ENCODE measurements around the gene AFG3L2.
"Not testable (repeated sequence)": the region's sequence is repeated elsewhere in the genome, so short reads cannot be mapped to it uniquely, and the experiment has no call there.

AFG3L2 gene

DNA sequence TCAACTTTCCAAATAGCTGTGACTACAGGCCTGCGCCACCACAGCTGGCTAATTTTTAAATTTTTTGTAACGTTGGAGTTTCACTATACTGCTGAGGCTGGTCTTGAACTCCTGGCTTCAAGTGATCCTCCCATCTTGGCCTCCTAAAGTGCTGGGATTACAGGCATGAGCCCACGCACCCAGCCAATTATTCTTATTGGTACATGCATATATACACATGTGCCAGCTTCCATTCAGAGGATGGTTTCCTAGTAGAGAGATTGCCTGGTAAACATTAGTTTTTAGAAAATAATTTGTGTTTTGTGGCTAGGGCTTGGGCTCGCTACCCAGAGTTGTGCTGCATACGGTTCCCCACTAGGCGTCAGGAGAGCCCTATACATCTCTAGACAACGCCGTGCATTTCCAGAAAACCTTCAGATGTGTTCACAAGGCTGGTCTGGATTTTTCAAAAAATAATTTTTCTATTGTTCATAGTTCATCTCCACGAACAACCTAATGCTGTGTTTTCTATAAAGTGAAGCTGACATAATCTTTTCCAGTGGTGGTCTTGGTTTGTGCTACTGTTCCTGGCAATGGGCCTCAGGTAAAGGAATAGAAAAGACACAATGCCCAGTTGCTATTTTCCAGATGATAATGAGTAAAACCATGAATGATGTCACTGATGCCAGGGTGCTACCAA is 14.6 kb upstream of the AFG3L2 start:
- TF ChIP-seq, protein P1, sequence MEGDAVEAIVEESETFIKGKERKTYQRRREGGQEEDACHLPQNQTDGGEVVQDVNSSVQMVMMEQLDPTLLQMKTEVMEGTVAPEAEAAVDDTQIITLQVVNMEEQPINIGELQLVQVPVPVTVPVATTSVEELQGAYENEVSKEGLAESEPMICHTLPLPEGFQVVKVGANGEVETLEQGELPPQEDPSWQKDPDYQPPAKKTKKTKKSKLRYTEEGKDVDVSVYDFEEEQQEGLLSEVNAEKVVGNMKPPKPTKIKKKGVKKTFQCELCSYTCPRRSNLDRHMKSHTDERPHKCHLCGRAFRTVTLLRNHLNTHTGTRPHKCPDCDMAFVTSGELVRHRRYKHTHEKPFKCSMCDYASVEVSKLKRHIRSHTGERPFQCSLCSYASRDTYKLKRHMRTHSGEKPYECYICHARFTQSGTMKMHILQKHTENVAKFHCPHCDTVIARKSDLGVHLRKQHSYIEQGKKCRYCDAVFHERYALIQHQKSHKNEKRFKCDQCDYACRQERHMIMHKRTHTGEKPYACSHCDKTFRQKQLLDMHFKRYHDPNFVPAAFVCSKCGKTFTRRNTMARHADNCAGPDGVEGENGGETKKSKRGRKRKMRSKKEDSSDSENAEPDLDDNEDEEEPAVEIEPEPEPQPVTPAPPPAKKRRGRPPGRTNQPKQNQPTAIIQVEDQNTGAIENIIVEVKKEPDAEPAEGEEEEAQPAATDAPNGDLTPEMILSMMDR (IDR thresholded peaks at IDR 0.05; ENCODE audit: control insufficient read depth, insufficient read depth, low read depth, low read length, missing control alignments): peak; percentile 93
- no peak for DNase-seq (ENCODE audit: low read depth)
- no peak overlapping the region for H3K4me3 ChIP-seq (ENCODE audit: control insufficient read depth, low read depth, low read length)

DNA sequence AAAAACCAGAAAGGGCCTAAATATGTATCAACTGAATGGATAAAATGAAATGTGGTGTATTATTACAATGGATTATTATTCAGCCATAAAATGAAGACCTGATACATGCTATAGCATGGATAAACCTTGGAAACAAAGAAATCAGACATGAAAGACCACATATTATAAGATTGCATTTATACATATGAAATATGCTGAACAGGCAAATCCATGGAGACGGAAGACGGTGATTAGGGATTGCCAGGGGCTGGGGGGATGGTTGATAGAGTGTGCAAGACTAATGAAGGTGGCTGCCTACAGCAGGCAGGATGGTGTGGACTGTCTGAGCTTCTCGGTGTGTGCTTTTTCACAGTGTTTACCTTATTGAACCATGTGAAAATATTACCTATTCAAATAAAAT is 11.4 kb upstream of the AFG3L2 start:
- no peak overlapping the region for H3K4me3 ChIP-seq (ENCODE audit: control insufficient read depth, low read depth, low read length)
- no peak for DNase-seq (ENCODE audit: low read depth)
- TF ChIP-seq, protein P1 (IDR thresholded peaks at IDR 0.05; ENCODE audit: control insufficient read depth, insufficient read depth, low read depth, low read length, missing control alignments): no peak

DNA sequence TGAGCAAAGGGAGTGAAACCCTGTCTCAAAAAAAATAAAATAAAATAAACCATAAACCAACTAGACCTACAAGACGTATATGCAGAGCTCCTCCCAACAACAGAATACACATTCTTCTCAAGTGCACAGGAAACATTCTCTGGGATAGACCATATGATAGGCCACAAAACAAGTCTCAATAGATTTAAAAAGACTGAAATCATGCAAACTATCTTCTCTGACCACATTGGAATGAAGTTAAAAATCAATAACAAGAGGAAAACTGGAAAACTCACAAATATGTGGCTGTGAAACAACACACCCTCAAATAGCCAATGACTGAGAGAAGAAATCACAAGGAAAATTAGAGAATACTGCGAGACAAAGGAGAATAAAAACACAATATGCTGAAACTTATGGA is 7.2 kb upstream of the AFG3L2 start:
- DNase-seq (ENCODE audit: low read depth): no peak
- H3K4me3 ChIP-seq (ENCODE audit: control insufficient read depth, low read depth, low read length): no peak overlapping the region
- TF ChIP-seq, protein P1 (IDR thresholded peaks at IDR 0.05; ENCODE audit: control insufficient read depth, insufficient read depth, low read depth, low read length, missing control alignments): no peak

DNA sequence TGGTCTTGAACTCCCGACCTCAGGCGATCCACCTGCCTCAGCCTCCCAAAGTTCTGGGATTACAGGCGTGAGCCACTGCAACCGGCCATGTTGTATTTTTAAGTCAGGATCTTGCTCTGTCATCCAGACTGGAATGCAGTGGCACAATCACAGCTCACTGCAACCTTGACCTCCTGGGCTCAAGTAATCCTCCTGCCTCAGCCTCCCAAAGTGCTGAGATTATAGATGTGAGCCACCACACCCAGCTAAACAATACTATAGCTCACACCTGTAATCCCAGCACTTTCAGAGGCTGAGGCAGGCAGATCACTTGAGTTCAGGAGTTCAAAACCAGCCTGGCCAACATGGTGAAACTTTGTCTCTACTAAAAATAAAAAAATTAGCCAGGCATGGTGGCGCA is 6.7 kb upstream of the AFG3L2 start:
- not testable (repeated sequence) for DNase-seq (ENCODE audit: low read depth); H3K4me3 ChIP-seq (ENCODE audit: control insufficient read depth, low read depth, low read length)

DNA sequence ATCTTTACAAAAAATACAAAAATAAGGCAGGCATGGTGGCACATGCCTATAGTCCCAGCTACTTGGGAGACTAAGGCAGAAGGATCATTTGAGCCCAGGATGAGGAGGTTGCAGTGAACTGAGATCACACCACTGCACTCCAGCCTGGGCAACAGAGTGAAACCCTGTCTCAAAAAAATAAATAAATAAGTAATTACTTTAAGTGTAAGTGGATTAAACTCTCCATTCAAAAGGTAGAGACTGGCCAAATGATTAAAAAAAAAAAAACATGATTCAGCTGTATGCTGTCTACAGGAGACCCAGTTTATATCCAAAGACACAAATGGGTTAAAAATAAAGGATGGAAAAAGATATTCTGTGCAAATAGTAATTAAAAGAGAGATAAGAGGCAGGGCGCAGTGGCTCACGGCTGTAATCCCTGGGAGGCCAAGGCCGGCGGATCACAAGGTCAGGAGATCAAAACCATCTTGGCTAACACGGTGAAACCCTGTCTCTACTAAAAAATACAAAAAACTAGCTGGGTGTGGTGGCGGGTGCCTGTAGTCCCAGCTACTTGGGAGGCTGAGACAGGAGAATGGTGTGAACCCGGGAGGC is 5.3 kb upstream of the AFG3L2 start:
- not testable (repeated sequence) for H3K4me3 ChIP-seq (ENCODE audit: control insufficient read depth, low read depth, low read length); DNase-seq (ENCODE audit: low read depth)

DNA sequence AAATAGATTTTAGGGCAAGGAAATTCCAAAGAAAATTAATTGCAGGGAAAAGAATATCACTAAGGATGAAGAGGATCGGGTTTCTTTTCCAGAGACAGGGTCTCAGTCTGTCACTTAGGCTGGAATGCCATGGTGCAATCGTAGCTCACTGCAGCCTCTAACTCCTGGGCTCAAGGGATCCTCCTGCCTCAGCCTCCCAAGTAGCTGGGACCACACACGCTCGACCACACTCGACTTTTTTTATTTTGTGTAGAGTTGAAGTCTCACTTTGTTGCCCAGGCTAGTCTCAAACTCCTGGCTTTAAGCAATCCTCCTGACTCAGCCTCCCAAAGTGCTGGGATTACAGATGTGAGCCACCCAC is 1.2 kb upstream of the AFG3L2 start:
- not testable (repeated sequence) for DNase-seq (ENCODE audit: low read depth)
- peak overlapping the region; percentile 61 for H3K4me3 ChIP-seq (ENCODE audit: control insufficient read depth, low read depth, low read length)

DNA sequence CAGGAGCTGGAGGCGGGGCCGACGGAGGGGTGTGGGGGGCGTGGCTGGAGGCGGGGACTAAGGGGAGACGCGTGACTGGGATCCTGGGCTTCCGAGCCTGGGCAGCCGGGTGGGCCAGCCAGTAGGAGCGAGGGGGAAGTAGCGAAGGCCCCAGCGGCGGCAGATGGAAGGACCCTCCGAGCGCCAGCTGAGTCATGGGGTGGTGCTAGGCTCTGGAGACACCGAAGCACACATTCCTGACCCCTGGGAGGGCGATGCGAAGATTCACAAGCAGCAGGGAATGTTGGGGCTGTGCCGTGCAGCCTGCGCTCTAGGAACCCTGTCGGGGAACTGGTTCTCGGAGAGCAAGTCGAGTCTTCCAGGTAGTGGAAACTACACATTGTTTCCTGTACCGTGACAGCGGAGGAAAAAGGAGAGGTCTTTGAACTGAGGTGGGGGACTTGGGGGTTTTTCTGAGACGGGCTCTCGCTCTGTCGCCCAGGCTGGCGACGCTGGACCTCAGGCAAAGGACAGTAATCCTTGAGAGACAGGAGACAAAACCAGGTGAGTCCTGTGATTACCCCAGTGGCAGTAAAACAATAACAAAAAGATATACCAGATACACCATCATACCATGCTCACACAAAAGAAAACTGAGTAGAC is 650 bp upstream of the AFG3L2 start:
- no peak for DNase-seq (ENCODE audit: low read depth)
- TF ChIP-seq, protein P1 (IDR thresholded peaks at IDR 0.05; ENCODE audit: control insufficient read depth, insufficient read depth, low read depth, low read length, missing control alignments): peak; percentile 3
- peak overlapping the region; percentile 61 for H3K4me3 ChIP-seq (ENCODE audit: control insufficient read depth, low read depth, low read length)

DNA sequence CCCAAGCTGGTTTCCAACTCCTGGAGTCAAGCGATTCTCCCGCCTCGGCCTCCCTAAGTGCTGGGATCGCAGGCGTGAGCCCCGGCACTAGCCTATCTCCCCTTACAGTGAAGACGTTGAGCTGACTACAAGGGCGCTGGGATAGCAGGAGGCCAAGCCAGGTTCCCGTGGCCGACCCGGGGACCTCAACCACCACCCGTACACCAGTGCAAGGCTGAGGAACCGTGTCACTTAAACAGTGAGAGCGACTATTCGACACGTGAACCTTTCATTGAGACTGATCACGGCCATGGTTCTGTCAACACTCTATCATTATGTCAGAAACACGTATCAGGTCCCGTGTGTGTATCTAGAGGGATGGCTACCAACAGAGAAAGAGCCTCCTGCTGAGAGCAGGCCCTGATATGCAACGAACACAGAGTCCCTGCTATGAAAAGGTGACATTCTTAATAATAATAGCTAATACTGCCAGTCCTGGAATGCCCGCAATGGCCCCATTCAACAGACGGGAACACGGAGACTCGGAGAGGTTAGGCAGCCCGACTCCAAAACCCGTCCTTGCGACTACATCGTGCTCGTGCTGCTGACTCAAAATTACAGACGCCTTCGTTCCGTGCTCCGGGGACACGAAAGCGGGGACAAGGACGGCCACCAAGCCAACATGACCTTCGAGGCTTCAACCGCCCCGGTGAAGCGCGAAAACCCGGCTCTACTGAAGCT is 833 bp downstream of the AFG3L2 start:
- H3K4me3 ChIP-seq (ENCODE audit: control insufficient read depth, low read depth, low read length): peak overlapping the region; percentile 50
- no peak for DNase-seq (ENCODE audit: low read depth)
- TF ChIP-seq, protein P1 (IDR thresholded peaks at IDR 0.05; ENCODE audit: control insufficient read depth, insufficient read depth, low read depth, low read length, missing control alignments): no peak

Measured in AG09309 (cell line).